Endothelial cell of umbilical vein (primary cell): ENCODE data around the gene SCAMP2. TPM values are rescaled to one million over a fixed set of nuclear protein-coding genes. Genes with fewer than 3 reads are reported as not detected.

Source experiments
- BruUV-seq: library from RNA; stranded (reverse); fragments of 400-500 nt; replicated peaks from 2 replicates; lab custom pipeline; 2021; lab: Mats Ljungman, UMichigan
- CTCF ChIA-PET: fragments of 300-600, 350-600 bp; sonication (Branson Sonifier 250); formaldehyde crosslinking; loops from one replicate; lab custom pipeline; 2021; ENCODE audit warnings: antibody characterized with exemption, inconsistent platforms; lab: Charles Lee
- POLR2A ChIA-PET: fragments of 300-600, 350-600 bp; sonication (Branson Sonifier 250); formaldehyde crosslinking; loops from one replicate; lab custom pipeline; 2021; ENCODE audit warnings: antibody characterized with exemption, inconsistent platforms; lab: Charles Lee
- DNase-seq: peaks from one replicate; pipeline ENCODE4 v3.0.0-alpha.2; 2011; ENCODE audit warnings: low read depth, low spot score
- FAIRE-seq: peaks from 2 replicates; lab custom pipeline; 2011; peaks lifted over from hg19 to GRCh38; lab: Jason Lieb, UNC
- H2AFZ ChIP-seq: 2 replicates; pipeline ENCODE4 v1.6.0; 2012; ENCODE audit warnings: low read depth, low read length, control low read depth, inconsistent platforms
- H3K27ac ChIP-seq: 2 replicates; pipeline ENCODE4 v1.5.1; 2011; ENCODE audit warnings: low read depth, mild to moderate bottlenecking, control low read depth, low read length, moderate library complexity; ENCODE audit not compliant: insufficient read depth
- H3K27me3 ChIP-seq, 2 experiments: 2 replicates each; pipeline versions ENCODE4 v1.6.0 to v1.6.1; 2011; ENCODE audit warnings: low read length in 2 of 2, mixed read lengths in 1 of 2; ENCODE audit not compliant: control insufficient read depth in 2 of 2, insufficient read depth in 2 of 2
- H3K36me3 ChIP-seq, 2 experiments: 2 replicates in 1 of 2; 3 replicates in 1 of 2; pipeline ENCODE4 v1.5.1; 2011; ENCODE audit warnings: low read length in 2 of 2, mild to moderate bottlenecking in 1 of 2, moderate library complexity in 1 of 2; ENCODE audit not compliant: control insufficient read depth in 2 of 2, insufficient read depth in 2 of 2; ENCODE audit errors: extremely low read depth in 1 of 2
- H3K4me1 ChIP-seq: 3 replicates; pipeline ENCODE4 v1.5.1; 2011; ENCODE audit warnings: mild to moderate bottlenecking, low read length; ENCODE audit not compliant: control insufficient read depth, insufficient read depth; ENCODE audit errors: extremely low read depth
- H3K4me2 ChIP-seq: 2 replicates; pipeline ENCODE4 v1.6.1; 2011; ENCODE audit warnings: low read length, control low read depth, mixed read lengths; ENCODE audit not compliant: insufficient read depth
- H3K4me3 ChIP-seq, 3 experiments: fragments of 200-600 bp in 1 of 3; sonication (generic), shearing (Covaris generic) in 1 of 3; replicated peaks in 1 of 3; 2 replicates each; pipeline ENCODE4 v1.5.1; 2011 to 2016; ENCODE audit warnings: control low read depth in 3 of 3, low read length in 3 of 3, mild to moderate bottlenecking in 2 of 3, inconsistent platforms in 1 of 3, low read depth in 1 of 3, moderate library complexity in 1 of 3; ENCODE audit not compliant: insufficient read depth in 1 of 3
- H3K79me2 ChIP-seq: 2 replicates; pipeline ENCODE4 v1.6.0; 2012; ENCODE audit warnings: low read length, inconsistent platforms; ENCODE audit not compliant: control insufficient read depth, insufficient read depth
- H3K9ac ChIP-seq: replicated peaks from 2 replicates; pipeline ENCODE3; 2011; ENCODE audit warnings: low read length, control low read depth; ENCODE audit not compliant: insufficient read depth; ENCODE audit errors: extremely low read depth
- H3K9me1 ChIP-seq: replicated peaks from 3 replicates; pipeline ENCODE4 v1.6.0; 2011; ENCODE audit warnings: mild to moderate bottlenecking, low read length; ENCODE audit not compliant: control insufficient read depth, insufficient read depth; ENCODE audit errors: extremely low read depth
- H3K9me3 ChIP-seq: replicated peaks from 2 replicates; pipeline ENCODE4 v1.5.1; 2012; ENCODE audit warnings: low read length, inconsistent platforms; ENCODE audit not compliant: control insufficient read depth, insufficient read depth
- H4K20me1 ChIP-seq: replicated peaks from 2 replicates; pipeline ENCODE3; 2011; ENCODE audit warnings: mild to moderate bottlenecking, low read length; ENCODE audit not compliant: control insufficient read depth, insufficient read depth; ENCODE audit errors: extremely low read depth
- CTCF ChIP-seq, 2 donors: IDR thresholded peaks; 1 replicate in 1 of 2; 2 replicates in 1 of 2; pipeline ENCODE4 v1.5.1; 2011; ENCODE audit warnings: low read length in 2 of 2, mild to moderate bottlenecking in 2 of 2, moderate library complexity in 2 of 2, control low read depth in 1 of 2, inconsistent platforms in 1 of 2, low read depth in 1 of 2; ENCODE audit not compliant: insufficient read depth in 1 of 2; ENCODE audit errors: extremely low read depth in 1 of 2
- EZH2 ChIP-seq: IDR thresholded peaks from 2 replicates; pipeline ENCODE4 v1.6.1; 2012; ENCODE audit warnings: borderline replicate concordance, low read depth, mild to moderate bottlenecking, moderate library complexity, low read length, inconsistent platforms; ENCODE audit not compliant: severe bottlenecking
- FOS ChIP-seq: IDR thresholded peaks from 2 replicates; pipeline ENCODE4 v1.6.1; 2011; ENCODE audit warnings: mild to moderate bottlenecking, low read length, moderate library complexity, borderline replicate concordance; ENCODE audit not compliant: insufficient read depth
- GATA2 ChIP-seq: IDR thresholded peaks from 2 replicates; pipeline ENCODE4 v1.7.0; 2011; ENCODE audit warnings: low read depth, mild to moderate bottlenecking, moderate library complexity, mixed read lengths, low read length; ENCODE audit not compliant: insufficient read length, insufficient read depth
- JUN ChIP-seq: IDR thresholded peaks from 2 replicates; pipeline ENCODE4 v1.6.1; 2011; ENCODE audit warnings: borderline replicate concordance, low read depth; ENCODE audit not compliant: insufficient read length, insufficient read depth
- MAX ChIP-seq: IDR thresholded peaks from 2 replicates; pipeline ENCODE4 v1.6.1; 2011; ENCODE audit not compliant: insufficient read depth, insufficient read length
- MYC ChIP-seq: IDR thresholded peaks from one replicate; pipeline ENCODE4 v1.6.1; 2011; ENCODE audit warnings: mild to moderate bottlenecking, low read depth, low read length
- POLR2A ChIP-seq: IDR thresholded peaks from 2 replicates; pipeline ENCODE4 v1.6.1; 2012; ENCODE audit warnings: low read depth, mild to moderate bottlenecking, control low read depth, low read length
- POLR2AphosphoS5 ChIP-seq: IDR thresholded peaks from 2 replicates; pipeline ENCODE4 v1.6.1; 2012; ENCODE audit warnings: low read depth, mild to moderate bottlenecking, control low read depth, low read length, moderate library complexity; ENCODE audit not compliant: insufficient read depth
- dilution Hi-C: fragments of 300-500 bp; cut with MboI; formaldehyde crosslinking; loops from one replicate; pipeline ENCODE4 v1.15.0; 2019; ENCODE audit warnings: low sequenced_read_pairs; ENCODE audit not compliant: extremely low pct_ligation_motif_present
- intact Hi-C: fragments of 100-400 bp; cut with micrococcal nuclease; formaldehyde crosslinking; loops from one replicate; pipeline ENCODE4 v1.10.0; 2022
- polyA plus RNA-seq, 4 experiments: library from polyadenylated mRNA; depleted of rRNA in 3 of 4; stranded (reverse) in 3 of 4; unstranded in 1 of 4; fragments of >200 nt; gene quantifications; 2 replicates each; pipeline versions ENCODE4 v1.2.1 to v1.2.3, GENCODE V29; 2011 to 2012; ENCODE audit warnings: missing spikeins in 1 of 4
- total RNA-seq: library from RNA; stranded (reverse); gene quantifications from 2 replicates; pipeline ENCODE4 v1.2.3, GENCODE V29; 2021

SCAMP2 gene
- total and polyA plus RNA-seq, 2 donors (not counting 3 experiments of a cell fraction or from before 2014, with no cell fraction given), result 67.3 to 256 TPM

GRCh38 chr15:74866090-74866489 is 7.1 kb downstream of the SCAMP2 start:
- no peak overlapping the region for H3K9ac ChIP-seq
- peaks cover 52% of the 10 kb centered on the region for H3K79me2 ChIP-seq
- CTCF ChIA-PET, result interaction anchor here (6.4 kb wide), 1 partner anchor 35 kb away, joined by 54 read pairs; no protein-coding TSS in a partner anchor
- no peaks in the 10 kb centered on the region for H3K9me1 ChIP-seq
- no peak overlapping the region for H3K27ac ChIP-seq
- TF ChIP-seq POLR2AphosphoS5 (no peak), GATA2 (no peak), FOS (no peak), EZH2 (no peak), CTCF (IDR thresholded peaks at IDR 0.05; ENCODE audit: extremely low read depth in 1 of 2, insufficient read depth in 1 of 2, low read depth in 1 of 2, low read length in 2 of 2) (no peak), MAX (no peak), POLR2A (no peak), MYC (no peak), JUN (no peak)
- H3K4me1 ChIP-seq, result peaks cover 36% of the 10 kb centered on the region
- POLR2A ChIA-PET, result no interaction called here
- no TSS peak for BruUV-seq
- no peak overlapping the region for H2AFZ ChIP-seq
- DNase-seq (no peak), FAIRE-seq (no peak)
- H4K20me1 ChIP-seq, result no peaks in the 10 kb centered on the region
- H3K9me3 ChIP-seq, result no peaks in the 10 kb centered on the region
- no peak overlapping the region for H3K4me2 ChIP-seq
- no peaks in the 10 kb centered on the region for H3K27me3 ChIP-seq
- dilution Hi-C loops (no loop called here), intact Hi-C loops (no loop called here)
- no peak overlapping the region for H3K4me3 ChIP-seq
- no peaks in the 10 kb centered on the region for H3K36me3 ChIP-seq
